GM12891 (cell line): Measurements from ENCODE around the gene ERRFI1.

ENCODE experiments used
- PAX5 ChIP-seq: IDR thresholded peaks from 2 replicates; pipeline ENCODE4 v1.6.1; 2011; ENCODE audit warnings: low read length, moderate library complexity, mild to moderate bottlenecking; ENCODE audit not compliant: insufficient read depth, severe bottlenecking
- POLR2A ChIP-seq: IDR thresholded peaks from 2 replicates; pipeline ENCODE4 v1.6.1; 2011; ENCODE audit warnings: low read depth, low read length, control low read depth
- POLR2AphosphoS5 ChIP-seq: IDR thresholded peaks from 2 replicates; pipeline ENCODE4 v1.6.1; 2011; ENCODE audit warnings: low read depth, low read length, control low read depth
- POU2F2 ChIP-seq: IDR thresholded peaks from 2 replicates; pipeline ENCODE4 v1.6.1; 2011; ENCODE audit warnings: low read depth, mild to moderate bottlenecking, control low read depth, low read length, moderate library complexity
- SPI1 ChIP-seq: IDR thresholded peaks from 2 replicates; pipeline ENCODE4 v1.6.1; 2011; ENCODE audit warnings: low read depth, low read length, control low read depth
- TAF1 ChIP-seq: IDR thresholded peaks from 2 replicates; pipeline ENCODE4 v1.6.1; 2011; ENCODE audit warnings: low read depth, low read length, control low read depth

DNA sequence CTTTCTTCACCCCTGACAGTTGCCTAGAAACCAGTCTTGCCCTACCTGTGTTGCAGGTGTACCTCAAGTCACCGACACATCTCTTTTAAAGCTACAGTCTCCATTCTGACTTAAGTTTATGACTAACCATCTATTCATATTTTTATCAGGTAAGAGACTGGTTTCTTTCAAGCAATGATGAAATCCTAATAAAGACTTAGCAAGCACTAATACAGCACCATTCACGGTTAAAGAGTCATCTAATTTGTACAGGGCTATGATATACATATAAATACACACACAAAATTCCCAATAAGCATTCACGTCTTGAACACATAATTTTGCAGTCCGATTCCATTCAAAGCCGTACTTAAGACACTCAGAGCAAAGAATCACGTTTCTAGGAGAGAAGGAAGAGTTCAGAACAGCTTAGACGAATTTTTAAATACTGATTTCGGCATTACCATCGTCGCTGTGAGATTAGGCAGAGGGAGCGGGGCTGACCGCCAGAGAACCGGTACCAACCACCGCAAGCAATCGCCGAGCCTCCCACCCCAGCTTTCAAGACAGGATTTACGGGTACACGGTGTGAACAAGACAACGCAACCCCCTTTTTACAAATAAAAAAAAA lies 943 bp downstream of the ERRFI1 start:
- TF ChIP-seq POLR2A (no peak), PAX5 (no peak), POU2F2 (no peak), TAF1 (no peak), POLR2AphosphoS5 (no peak), SPI1 (no peak)
